GM21737 (cell line): ENCODE measurements around the gene KCNH6.

Source experiments
- ATAC-seq: cut with Tn5 transposase; IDR thresholded peaks from one replicate; pipeline ENCODE4 v1.9.1; 2021; ENCODE audit warnings: mild to moderate bottlenecking, moderate library complexity; ENCODE audit not compliant: unreplicated experiment

The KCNH6 gene

GRCh38 chr17:63549946-63550816 is 27.0 kb downstream of the KCNH6 start, which contains the start of gene DCAF7:
TSS of gene DCAF7 (plus strand) at chr17:63550477. CDS start at chr17:63550678, 201 bp downstream.
- ATAC-seq, result peak; percentile 92

GRCh38 chr17:63550817-63551639 is 27.9 kb downstream of the KCNH6 start:
- no peak for ATAC-seq

GRCh38 chr17:63552211-63552610 is 29.1 kb downstream of the KCNH6 start:
- ATAC-seq, result no peak

GRCh38 chr17:63555500-63556156 is 32.5 kb downstream of the KCNH6 start:
- no peak for ATAC-seq

- no peak for ATAC-seq
Observed at GRCh38 chr17:63557416-63557815, 34.3 kb downstream of the KCNH6 start.

GRCh38 chr17:63558441-63558840 is 35.3 kb downstream of the KCNH6 start:
- ATAC-seq, result no peak

GRCh38 chr17:63561819-63562218 is 38.7 kb downstream of the KCNH6 start:
- no peak for ATAC-seq

- ATAC-seq, result no peak
Observed at GRCh38 chr17:63563339-63563738, 40.2 kb downstream of the KCNH6 start.

- ATAC-seq, result no peak
Observed at GRCh38 chr17:63564562-63564961, 41.4 kb downstream of the KCNH6 start.

- no peak for ATAC-seq
Observed at GRCh38 chr17:63567229-63567628, 44.1 kb downstream of the KCNH6 start.

GRCh38 chr17:63568563-63568962 is 45.4 kb downstream of the KCNH6 start:
- ATAC-seq, result no peak

GRCh38 chr17:63571632-63572310 is 48.6 kb downstream of the KCNH6 start:
- ATAC-seq, result no peak

- ATAC-seq, result no peak
Observed at GRCh38 chr17:63573634-63574033, 50.5 kb downstream of the KCNH6 start.

- no peak for ATAC-seq
Observed at GRCh38 chr17:63578027-63578768, 55.0 kb downstream of the KCNH6 start.

GRCh38 chr17:63578769-63579111 is 55.6 kb downstream of the KCNH6 start:
- ATAC-seq, result no peak

- no peak for ATAC-seq
Observed at GRCh38 chr17:63579633-63580032, 56.5 kb downstream of the KCNH6 start.

- no peak for ATAC-seq
Observed at GRCh38 chr17:63587770-63588169, 64.6 kb downstream of the KCNH6 start.

- no peak for ATAC-seq
Observed at GRCh38 chr17:63588797-63589196, 65.6 kb downstream of the KCNH6 start.

GRCh38 chr17:63589646-63590045 is 66.5 kb downstream of the KCNH6 start:
- ATAC-seq, result no peak

- no peak for ATAC-seq
Observed at GRCh38 chr17:63592797-63593196, 69.6 kb downstream of the KCNH6 start.
